ENCODE measurements around the gene NHERF1. TPM values are rescaled to one million over a fixed set of nuclear protein-coding genes. Genes with fewer than 3 reads are reported as not detected.

NHERF1 gene
- total and polyA plus RNA-seq, 2 of the 8 experiments (the other 6 are each of a cell fraction or from before 2014, with no cell fraction given): 92.9 to 99.2 TPM

DNA sequence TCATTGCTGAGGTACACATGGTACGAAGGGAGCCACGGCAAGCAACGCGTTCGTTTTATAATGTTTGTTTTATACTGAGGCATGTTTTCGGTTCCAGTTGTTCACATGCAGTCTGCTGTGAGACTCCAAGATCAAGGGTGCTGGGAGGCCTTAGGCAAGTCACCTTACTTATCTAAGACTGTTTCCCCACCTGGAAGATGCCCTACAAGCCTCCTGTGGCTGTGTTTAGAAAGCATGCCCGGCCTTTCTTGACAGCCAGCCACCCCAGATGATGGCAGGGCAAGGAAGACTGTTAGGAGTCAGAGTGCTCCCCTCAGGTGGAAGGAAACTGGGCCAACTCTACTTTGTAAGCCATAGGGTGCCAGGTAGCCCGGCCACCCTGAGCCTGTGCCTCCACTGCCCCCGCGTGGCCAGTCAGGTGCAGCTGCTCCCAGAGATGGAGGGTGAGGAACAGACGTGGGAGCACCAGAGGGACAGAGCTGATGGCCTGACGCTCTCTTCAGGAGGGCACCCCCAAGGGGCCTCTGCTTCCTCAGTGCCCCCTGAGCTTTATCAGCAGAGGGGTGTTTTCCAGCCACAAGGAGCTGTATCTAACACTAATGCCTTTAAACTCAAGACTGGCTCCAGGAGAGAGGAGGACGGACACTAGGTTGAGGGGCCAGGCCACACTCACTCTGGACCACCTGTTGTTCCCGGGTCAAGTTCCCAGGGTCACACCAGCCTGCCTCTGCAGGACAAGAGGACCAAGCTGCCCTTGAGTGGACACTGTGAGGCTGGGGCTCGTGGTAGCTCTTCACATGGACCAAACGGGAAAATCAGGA lies 22.3 kb downstream of the NHERF1 start (continued):
- TF ChIP-seq, protein P1, sequence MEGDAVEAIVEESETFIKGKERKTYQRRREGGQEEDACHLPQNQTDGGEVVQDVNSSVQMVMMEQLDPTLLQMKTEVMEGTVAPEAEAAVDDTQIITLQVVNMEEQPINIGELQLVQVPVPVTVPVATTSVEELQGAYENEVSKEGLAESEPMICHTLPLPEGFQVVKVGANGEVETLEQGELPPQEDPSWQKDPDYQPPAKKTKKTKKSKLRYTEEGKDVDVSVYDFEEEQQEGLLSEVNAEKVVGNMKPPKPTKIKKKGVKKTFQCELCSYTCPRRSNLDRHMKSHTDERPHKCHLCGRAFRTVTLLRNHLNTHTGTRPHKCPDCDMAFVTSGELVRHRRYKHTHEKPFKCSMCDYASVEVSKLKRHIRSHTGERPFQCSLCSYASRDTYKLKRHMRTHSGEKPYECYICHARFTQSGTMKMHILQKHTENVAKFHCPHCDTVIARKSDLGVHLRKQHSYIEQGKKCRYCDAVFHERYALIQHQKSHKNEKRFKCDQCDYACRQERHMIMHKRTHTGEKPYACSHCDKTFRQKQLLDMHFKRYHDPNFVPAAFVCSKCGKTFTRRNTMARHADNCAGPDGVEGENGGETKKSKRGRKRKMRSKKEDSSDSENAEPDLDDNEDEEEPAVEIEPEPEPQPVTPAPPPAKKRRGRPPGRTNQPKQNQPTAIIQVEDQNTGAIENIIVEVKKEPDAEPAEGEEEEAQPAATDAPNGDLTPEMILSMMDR (IDR thresholded peaks at IDR 0.05; ENCODE audit: control extremely low read depth in 1 of 3, insufficient read depth in 1 of 3, low read depth in 1 of 3, low read length in 3 of 3): peak; percentile 93 to 99 (median 96)
- TF ChIP-seq SIX5 (IDR thresholded peaks at IDR 0.05; ENCODE audit: low read depth, low read length): no peak
- TF ChIP-seq, protein P2, sequence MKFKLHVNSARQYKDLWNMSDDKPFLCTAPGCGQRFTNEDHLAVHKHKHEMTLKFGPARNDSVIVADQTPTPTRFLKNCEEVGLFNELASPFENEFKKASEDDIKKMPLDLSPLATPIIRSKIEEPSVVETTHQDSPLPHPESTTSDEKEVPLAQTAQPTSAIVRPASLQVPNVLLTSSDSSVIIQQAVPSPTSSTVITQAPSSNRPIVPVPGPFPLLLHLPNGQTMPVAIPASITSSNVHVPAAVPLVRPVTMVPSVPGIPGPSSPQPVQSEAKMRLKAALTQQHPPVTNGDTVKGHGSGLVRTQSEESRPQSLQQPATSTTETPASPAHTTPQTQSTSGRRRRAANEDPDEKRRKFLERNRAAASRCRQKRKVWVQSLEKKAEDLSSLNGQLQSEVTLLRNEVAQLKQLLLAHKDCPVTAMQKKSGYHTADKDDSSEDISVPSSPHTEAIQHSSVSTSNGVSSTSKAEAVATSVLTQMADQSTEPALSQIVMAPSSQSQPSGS (IDR thresholded peaks at IDR 0.05; ENCODE audit: low read length): peak; percentile 44; the same call in 1 of the 2 replicates

All from H1 (cell line).